AML-193 (cell line): ENCODE data around the gene GNAL.

Experiments
- DNase-seq, 2 experiments: peaks; one replicate each; lab custom pipeline; 2025; lab: John Stamatoyannopoulos, UW

The GNAL gene

GRCh38 chr18:11809895-11810294 is 120.8 kb downstream of the GNAL start:
- DNase-seq: no peak

- no peak for DNase-seq
These were observed 121.3 kb downstream of the GNAL start for GRCh38 chr18:11810379-11810778.

- no peak for DNase-seq
These were observed 121.9 kb downstream of the GNAL start for GRCh38 chr18:11811009-11811408.

- DNase-seq: no peak
These were observed 128.2 kb downstream of the GNAL start for GRCh38 chr18:11817229-11817628.

DNA sequence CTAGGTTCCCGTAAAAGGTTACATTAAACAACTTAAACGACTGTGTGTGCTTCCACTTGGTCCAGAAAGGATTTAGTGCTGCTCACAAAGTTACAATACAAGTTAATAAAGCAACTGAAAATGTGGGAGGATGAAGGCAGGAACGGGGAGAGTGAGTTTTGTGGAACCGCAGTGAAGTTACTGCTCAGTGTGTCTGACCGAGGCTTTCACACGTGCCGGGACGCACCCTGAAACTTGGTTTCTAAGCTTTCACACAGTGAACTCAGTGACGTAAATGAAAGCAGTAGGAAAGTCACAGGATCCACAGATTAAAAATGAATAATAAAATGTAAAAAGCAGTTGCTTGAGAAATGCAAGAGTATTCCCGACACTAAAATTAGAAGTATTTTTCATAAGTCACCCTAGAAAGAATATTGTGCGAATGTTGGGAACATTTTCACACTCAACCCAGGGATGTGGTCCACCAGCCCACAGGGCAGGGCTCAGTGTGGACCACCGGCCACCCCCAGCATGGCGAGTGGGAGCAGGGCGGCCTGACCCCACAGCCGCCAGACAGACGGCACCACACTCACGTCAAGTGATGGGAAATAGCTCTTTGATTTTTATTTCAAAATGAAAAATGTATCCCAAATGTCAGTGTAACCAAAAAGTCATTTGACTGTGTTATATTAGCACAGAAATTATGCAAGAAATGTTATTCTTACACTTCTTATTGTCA is 129.6 kb downstream of the GNAL start:
- no peak for DNase-seq

DNA sequence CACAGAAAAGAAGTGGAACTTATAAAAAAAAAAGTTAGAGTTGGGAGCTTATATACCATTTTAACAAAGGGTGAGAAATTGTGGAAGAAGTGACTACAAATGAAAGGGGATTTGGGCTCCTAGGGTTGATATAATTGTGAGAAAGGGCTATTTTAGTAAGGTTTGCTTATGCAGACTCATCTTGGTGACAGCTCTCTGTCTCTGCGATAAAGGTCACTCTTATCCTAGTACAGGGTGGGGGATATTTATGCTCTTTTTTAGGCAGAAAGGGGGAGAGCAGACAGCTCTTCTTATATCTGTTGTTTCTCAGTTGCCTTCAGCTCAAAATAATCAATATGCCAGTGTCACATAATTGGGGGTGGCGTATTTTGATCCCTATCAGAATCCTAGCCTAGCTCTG is 130.9 kb downstream of the GNAL start:
- no peak for DNase-seq

DNA sequence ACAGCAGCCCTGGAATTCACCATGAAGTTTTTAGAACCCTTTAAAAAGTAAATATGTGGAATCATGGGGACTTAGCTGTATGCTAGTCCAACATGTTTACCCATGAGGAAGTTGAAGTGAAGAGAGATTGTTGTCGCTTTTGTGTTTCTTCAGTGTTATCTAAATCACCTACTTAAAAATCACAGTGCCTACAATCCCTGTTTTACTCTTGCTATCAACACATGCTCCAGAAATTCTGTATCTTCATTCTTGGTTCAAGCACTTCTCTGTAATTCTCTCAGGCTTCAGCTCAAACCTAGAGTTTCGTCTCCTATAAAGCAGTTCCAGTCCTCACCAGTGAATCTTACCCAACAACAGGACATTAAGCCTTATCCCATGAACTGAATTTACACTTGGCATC is 131.6 kb downstream of the GNAL start:
- DNase-seq: no peak

GRCh38 chr18:11821208-11821607 is 132.1 kb downstream of the GNAL start:
- DNase-seq: no peak

- DNase-seq: no peak
These were observed 132.7 kb downstream of the GNAL start for GRCh38 chr18:11821643-11822237.

DNA sequence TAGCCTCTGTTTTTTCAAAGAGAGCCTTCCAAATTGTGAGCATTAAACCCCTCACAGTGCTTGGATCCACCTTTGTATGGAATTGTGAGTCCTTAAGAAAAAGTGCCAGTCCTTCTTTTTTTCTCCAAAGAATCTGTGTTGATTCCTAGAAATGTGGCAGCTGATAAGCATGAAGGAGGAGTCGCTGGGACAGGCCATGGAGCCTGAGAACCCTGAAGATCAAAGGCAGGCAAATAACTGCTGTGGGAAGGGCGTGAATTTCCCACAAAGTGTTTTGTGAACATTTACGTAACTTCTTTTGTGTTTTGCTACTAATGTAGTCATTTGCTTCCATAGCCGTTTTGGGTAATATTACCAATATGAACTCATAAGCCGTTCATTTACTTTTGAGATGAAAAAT is 134.5 kb downstream of the GNAL start:
- no peak for DNase-seq

DNA sequence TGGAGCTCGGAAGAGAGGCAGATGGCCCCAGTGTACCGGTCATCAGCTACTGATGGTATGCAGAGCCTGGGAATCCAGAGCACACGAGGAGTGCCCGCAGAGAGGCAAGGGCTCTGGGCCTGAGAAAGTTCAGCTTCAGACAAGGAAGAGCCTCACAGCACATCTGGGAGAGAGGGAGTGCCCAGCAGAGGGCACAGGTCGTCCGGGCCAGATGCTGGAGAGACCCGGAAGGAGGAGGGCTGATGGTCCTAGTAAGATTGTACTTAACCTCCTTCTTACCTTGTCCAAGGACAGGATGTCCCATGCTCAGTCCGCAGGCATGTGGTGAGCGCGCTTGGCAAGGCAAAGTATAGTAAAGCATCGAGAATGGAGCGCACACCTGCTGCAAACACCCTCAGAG is 137.8 kb downstream of the GNAL start:
- DNase-seq: no peak

- DNase-seq: no peak
These were observed 139.8 kb downstream of the GNAL start for GRCh38 chr18:11828786-11829432.

- DNase-seq: no peak
These were observed 141.5 kb downstream of the GNAL start for GRCh38 chr18:11830585-11830984.

- no peak for DNase-seq
These were observed 142.9 kb downstream of the GNAL start for GRCh38 chr18:11831921-11832320.

DNA sequence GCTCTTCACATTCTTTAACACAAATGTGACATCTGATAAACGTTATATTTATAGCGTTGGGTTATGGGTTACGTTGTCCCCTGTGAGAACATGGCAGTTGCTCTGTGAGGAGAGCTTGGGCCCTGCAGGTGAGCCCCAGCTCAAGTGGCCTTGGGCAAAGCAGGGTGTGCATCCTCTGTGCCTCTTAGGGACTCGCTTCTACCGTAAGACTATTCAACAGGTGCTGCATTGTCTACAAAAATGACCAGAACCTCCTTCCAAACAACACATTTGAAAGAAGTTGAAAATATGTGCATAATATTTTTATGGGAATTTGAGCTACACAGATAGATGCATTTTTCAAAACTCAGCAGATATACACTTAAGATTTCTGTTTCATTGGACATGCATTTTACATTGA is 145.7 kb downstream of the GNAL start:
- DNase-seq: no peak

- no peak for DNase-seq
These were observed 150.5 kb downstream of the GNAL start for GRCh38 chr18:11839556-11839955.

DNA sequence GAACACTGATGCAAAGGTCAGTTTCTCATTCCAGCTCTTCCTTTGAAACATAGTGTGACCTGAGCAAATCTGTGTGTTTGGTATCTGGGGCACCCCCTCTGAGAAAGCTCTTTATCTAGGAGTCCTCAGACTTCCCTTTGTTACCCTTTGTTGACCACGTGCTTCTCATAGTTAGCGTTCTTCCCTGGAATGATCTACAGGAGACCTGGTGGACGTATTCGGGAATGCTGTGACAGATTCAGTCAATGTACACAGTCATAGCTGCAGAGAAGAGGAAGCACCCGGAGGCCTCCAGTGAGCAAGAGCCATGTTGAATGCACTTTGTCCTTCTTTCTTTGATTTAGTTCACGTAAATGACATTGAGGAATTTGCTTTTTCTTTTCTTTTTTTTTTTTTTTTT is 151.4 kb downstream of the GNAL start:
- DNase-seq: no peak

- DNase-seq: no peak
These were observed 153.5 kb downstream of the GNAL start for GRCh38 chr18:11842562-11842961.

DNA sequence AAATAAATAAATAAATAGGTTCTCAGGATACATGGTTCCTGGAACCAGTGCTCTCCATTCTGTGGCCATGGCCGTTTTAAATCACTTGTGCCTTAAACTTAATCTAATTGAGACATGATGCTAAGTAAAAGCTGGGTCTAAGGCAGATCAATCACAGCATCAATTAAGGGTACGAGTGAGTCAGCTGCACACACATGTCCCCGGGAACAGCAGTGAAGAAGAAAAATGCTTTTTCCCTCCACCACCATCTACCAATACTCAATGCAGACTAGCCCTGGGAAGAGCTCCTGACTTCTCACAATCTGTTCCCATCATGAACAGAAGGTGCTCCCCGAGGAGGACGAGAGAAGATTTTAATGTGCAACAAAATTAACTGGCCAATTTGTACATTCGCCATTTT is 155.4 kb downstream of the GNAL start:
- DNase-seq: no peak

- DNase-seq: no peak
These were observed 156.6 kb downstream of the GNAL start for GRCh38 chr18:11845654-11846053.

- DNase-seq: no peak
These were observed 158.7 kb downstream of the GNAL start for GRCh38 chr18:11847811-11848210.

DNA sequence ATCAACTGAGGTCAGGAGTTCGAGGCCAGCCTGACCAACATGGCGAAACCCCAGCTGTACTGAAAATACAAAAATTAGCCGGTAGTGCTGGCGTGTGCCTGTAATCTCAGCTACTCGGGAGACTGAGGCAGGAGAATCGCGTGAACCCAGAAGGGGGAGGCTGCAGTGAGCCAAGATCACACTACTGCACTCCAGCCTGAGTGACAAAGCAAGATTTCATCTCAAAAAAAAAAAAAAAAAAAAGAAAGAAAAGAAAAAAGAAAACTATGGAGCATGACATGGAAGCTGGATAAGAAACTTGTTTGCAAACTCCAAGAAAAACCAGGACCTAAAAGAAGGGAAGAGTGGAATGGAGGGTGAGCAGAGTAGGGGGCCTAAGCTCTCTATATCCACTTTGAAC is 160.2 kb downstream of the GNAL start:
- no peak for DNase-seq

- peak; percentile 65 to 68 for DNase-seq
These were observed 161.0 kb downstream of the GNAL start for GRCh38 chr18:11849841-11850634.
